Measurements from ENCODE around the gene LAMC2. TPM values are rescaled to one million over a fixed set of nuclear protein-coding genes. Genes with fewer than 3 reads are reported as not detected.

The LAMC2 gene
- total RNA-seq, 1 donor, result 27.6 TPM

- no peak overlapping the region for H3K4me3 ChIP-seq (ENCODE audit: low read depth, low read length)
- DNase-seq (ENCODE audit: low read depth), result no peak
- no peak for TF ChIP-seq CTCF (IDR thresholded peaks at IDR 0.05; ENCODE audit: insufficient read depth, low read depth, low read length)
These were observed 98.0 kb downstream of the LAMC2 start for GRCh38 chr1:183284086-183284485.

- no peak for DNase-seq (ENCODE audit: low read depth)
- no peak overlapping the region for H3K4me3 ChIP-seq (ENCODE audit: low read depth, low read length)
- TF ChIP-seq CTCF (IDR thresholded peaks at IDR 0.05; ENCODE audit: insufficient read depth, low read depth, low read length), result no peak
These were observed 99.2 kb downstream of the LAMC2 start for GRCh38 chr1:183285256-183285655.

- no peak overlapping the region for H3K4me3 ChIP-seq (ENCODE audit: low read depth, low read length)
- TF ChIP-seq CTCF (IDR thresholded peaks at IDR 0.05; ENCODE audit: insufficient read depth, low read depth, low read length), result no peak
- DNase-seq (ENCODE audit: low read depth), result no peak
These were observed 99.7 kb downstream of the LAMC2 start for GRCh38 chr1:183285746-183286145.

- no peak for TF ChIP-seq CTCF (IDR thresholded peaks at IDR 0.05; ENCODE audit: insufficient read depth, low read depth, low read length)
- DNase-seq (ENCODE audit: low read depth), result no peak
These were observed 101.2 kb downstream of the LAMC2 start for GRCh38 chr1:183287191-183287675.

GRCh38 chr1:183288583-183288982 lies 102.5 kb downstream of the LAMC2 start:
- no peak for DNase-seq (ENCODE audit: low read depth)
- TF ChIP-seq CTCF (IDR thresholded peaks at IDR 0.05; ENCODE audit: insufficient read depth, low read depth, low read length), result no peak
- no peak overlapping the region for H3K4me3 ChIP-seq (ENCODE audit: low read depth, low read length)

More at GRCh38 chr1:183287191-183287675, 101.2 kb downstream of the LAMC2 start:
- H3K4me3 ChIP-seq (ENCODE audit: low read depth, low read length), result no peak overlapping the region

- DNase-seq (ENCODE audit: low read depth), result no peak
- no peak overlapping the region for H3K4me3 ChIP-seq (ENCODE audit: low read depth, low read length)
These were observed 103.0 kb downstream of the LAMC2 start for GRCh38 chr1:183289051-183289496.

More at GRCh38 chr1:183289051-183289496, 103.0 kb downstream of the LAMC2 start:
- no peak for TF ChIP-seq CTCF (IDR thresholded peaks at IDR 0.05; ENCODE audit: insufficient read depth, low read depth, low read length)

Data from fibroblast of villous mesenchyme (primary cell).